AG09319 (cell line): ENCODE measurements around the gene THEM5.

Experiments used
- DNase-seq: peaks from one replicate; pipeline ENCODE4 v3.0.0-alpha.2; 2010; ENCODE audit warnings: low read depth; ENCODE audit errors: extremely low read depth
- CTCF ChIP-seq: IDR thresholded peaks from 2 replicates; pipeline ENCODE4 v1.5.1; 2011; ENCODE audit warnings: low read depth, mild to moderate bottlenecking, inconsistent platforms, low read length, moderate library complexity

The THEM5 gene

GRCh38 chr1:151802372-151802771 is 51.1 kb downstream of the THEM5 start:
- TF ChIP-seq CTCF: no peak
- no peak for DNase-seq

- no peak for DNase-seq
- no peak for TF ChIP-seq CTCF
These were observed 51.7 kb downstream of the THEM5 start for GRCh38 chr1:151801846-151802245.

GRCh38 chr1:151801310-151801820 is 52.1 kb downstream of the THEM5 start:
- no peak for DNase-seq
- no peak for TF ChIP-seq CTCF

GRCh38 chr1:151800830-151801229 is 52.7 kb downstream of the THEM5 start:
- no peak for TF ChIP-seq CTCF
- no peak for DNase-seq

GRCh38 chr1:151799179-151800022 is 54.1 kb downstream of the THEM5 start:
- no peak for DNase-seq
- no peak for TF ChIP-seq CTCF

- no peak for TF ChIP-seq CTCF
- DNase-seq: no peak
These were observed 54.9 kb downstream of the THEM5 start for GRCh38 chr1:151798571-151798970.
